ENCODE results near the gene SUSD2. TPM values are rescaled to one million over a fixed set of nuclear protein-coding genes. Genes with fewer than 3 reads are reported as not detected.

The SUSD2 gene
- total RNA-seq, 2 experiments from 2014 or later = 1.0 to 1.1 TPM

DNA sequence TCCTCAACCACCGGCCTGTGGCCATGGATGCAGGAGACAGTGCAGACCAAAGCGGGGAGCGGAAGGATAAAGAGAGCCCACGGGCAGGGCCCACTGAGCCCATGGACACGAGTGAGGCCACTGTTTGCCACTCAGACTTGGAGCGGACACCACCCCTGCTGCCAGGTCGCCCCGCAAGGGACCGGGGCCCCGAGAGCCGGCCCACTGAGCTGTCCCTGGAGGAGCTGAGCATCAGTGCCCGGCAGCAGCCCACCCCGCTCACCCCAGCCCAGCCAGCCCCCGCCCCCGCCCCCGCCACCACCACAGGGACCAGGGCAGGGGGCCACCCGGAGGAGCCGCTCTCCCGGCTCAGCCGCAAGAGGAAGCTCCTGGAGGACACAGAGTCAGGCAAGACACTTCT, 14.5 kb upstream of the SUSD2 start:
- Mint-ChIP-seq H3K4me1 (peaks cover 8% of the 10 kb centered on the region), H3K27me3 (no peaks in the 10 kb centered on the region), H3K36me3 (ENCODE audit: low read depth) (peaks cover 14% of the 10 kb centered on the region), H3K27ac (no peak overlapping the region), H3K9me3 (no peaks in the 10 kb centered on the region), H3K4me3 (no peak overlapping the region)
- no peak for DNase-seq
- ChIA-PET CTCF (interaction anchor here (3.1 to 4.1 kb wide), 2 partner anchors 8 to 10 kb away, joined by 15 to 20 read pairs; no protein-coding TSS in a partner anchor), POLR2A (no interaction called here)

DNA sequence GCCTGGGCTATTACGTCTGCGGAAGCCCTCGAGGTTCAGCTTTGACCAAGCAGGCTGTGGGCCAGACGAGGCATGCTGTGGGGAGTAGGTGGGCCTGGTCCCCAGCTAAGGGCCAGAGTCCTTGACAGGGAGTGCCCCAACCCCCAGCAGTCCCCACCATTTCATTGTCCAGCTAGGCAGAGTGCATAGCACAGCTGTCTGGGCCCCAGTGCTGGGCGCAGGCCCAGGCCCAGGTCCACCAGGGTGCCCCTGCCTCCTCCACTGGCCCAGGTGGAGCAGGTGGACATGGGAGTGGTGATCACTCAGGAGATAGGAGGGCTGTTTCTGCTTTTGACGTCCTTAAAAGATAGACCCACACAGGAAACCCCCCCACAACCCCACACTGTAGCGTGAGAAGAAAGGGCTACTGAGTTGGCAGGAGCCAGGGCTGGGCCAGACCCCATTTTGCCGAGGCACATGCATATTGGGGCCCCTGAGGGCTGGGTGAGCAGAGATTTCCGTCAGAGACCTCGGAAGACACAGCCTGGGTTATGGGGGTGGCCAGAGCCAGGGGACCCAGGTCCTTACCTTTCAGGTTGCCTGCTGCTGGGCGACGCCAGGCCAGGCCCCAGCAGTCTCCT, 11.7 kb upstream of the SUSD2 start:
- peak overlapping the region; percentile 11 for H3K27ac Mint-ChIP-seq

DNA sequence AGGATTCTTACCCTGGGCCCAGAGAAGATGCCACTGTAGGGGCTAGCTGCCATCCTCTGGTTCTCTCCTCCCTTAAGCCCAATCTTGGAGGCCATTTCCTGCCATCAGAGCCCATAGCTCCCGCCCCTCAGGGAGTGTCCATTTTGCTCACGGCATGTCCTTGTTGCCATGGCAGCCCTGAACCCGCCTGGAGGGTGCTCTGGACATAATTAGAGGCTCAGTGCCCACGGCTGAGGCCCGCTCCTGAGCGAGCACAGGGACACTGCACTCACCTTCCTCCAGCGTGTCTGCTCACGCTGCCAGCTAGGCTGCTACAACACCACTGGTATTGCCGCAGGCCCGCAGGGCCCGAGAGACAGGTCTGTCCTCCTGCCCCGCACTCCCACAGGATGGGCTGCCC, 11.1 kb upstream of the SUSD2 start:
- peaks cover 18% of the 10 kb centered on the region for H3K36me3 Mint-ChIP-seq (ENCODE audit: low read depth)
- H3K27me3 Mint-ChIP-seq = no peaks in the 10 kb centered on the region
- H3K9me3 Mint-ChIP-seq = no peaks in the 10 kb centered on the region
- H3K4me3 Mint-ChIP-seq = no peak overlapping the region
- DNase-seq = no peak
- CTCF ChIA-PET = interaction anchor here (1.0 kb wide), 1 partner anchor 11 kb away, joined by 4 read pairs; no protein-coding TSS in a partner anchor
- POLR2A ChIA-PET = no interaction called here
- H3K4me1 Mint-ChIP-seq = no peaks in the 10 kb centered on the region
- H3K27ac Mint-ChIP-seq = no peak overlapping the region

More for the DNA sequence above, 11.7 kb upstream of the SUSD2 start:
- H3K9me3 Mint-ChIP-seq = no peaks in the 10 kb centered on the region
- CTCF ChIA-PET = interaction anchor here (3.1 kb wide), 1 partner anchor 13 kb away, joined by 15 read pairs; no protein-coding TSS in a partner anchor
- no peaks in the 10 kb centered on the region for H3K4me1 Mint-ChIP-seq
- DNase-seq = no peak
- H3K4me3 Mint-ChIP-seq = no peak overlapping the region
- H3K36me3 Mint-ChIP-seq (ENCODE audit: low read depth) = peaks cover 17% of the 10 kb centered on the region
- no peaks in the 10 kb centered on the region for H3K27me3 Mint-ChIP-seq
- POLR2A ChIA-PET = no interaction called here

DNA sequence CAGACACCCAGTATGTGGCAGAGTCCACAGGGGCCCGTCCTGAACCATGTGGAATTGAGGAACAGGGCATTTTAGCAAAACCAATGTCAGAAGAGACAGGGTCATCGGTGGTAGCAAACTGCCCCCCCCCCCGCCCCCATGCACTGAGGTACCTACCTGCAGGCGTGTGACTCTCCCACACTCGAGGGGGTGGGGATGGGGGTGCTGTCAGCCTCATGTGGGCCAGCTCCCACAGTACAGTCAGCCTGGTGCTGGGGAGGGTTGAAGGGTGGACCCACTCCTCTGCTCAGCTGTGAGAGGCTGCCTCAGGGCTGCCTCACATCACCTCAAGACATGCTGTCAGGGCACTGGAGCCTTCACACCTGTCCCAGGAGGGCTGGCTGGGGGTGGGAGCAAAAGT, 10.7 kb upstream of the SUSD2 start:
- Mint-ChIP-seq H3K9me3 (no peaks in the 10 kb centered on the region), H3K27ac (no peak overlapping the region), H3K4me1 (no peaks in the 10 kb centered on the region), H3K27me3 (no peaks in the 10 kb centered on the region), H3K4me3 (no peak overlapping the region), H3K36me3 (ENCODE audit: low read depth) (peaks cover 19% of the 10 kb centered on the region)
- CTCF ChIA-PET = interaction anchor here (1.0 kb wide), 1 partner anchor 12 kb away, joined by 4 read pairs; no protein-coding TSS in a partner anchor
- POLR2A ChIA-PET = no interaction called here
- DNase-seq = no peak

DNA sequence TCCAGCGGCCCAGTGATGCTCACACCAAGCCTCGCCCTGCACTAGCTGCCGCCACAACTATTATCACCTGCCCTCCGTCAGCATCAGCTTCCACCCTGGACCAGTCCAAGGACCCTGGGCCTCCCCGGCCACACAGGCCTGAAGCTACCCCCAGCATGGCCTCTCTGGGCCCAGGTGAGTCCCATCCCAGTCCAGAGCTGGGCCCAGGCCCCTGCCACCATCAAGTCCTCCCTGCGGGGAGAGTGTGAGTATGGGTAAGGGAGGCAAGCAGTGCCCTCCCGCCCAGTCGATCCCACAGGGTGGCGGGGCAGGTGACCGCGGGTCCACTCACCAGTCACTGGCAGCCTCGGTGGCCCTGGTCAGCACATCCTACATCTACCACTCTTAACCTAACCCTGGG, 9.5 kb upstream of the SUSD2 start:
- ChIA-PET POLR2A (no interaction called here), CTCF (interaction anchor here (0.8 to 1.4 kb wide), 2 partner anchors 14 to 15 kb away, joined by 3 to 5 read pairs; no protein-coding TSS in a partner anchor)
- H3K27me3 Mint-ChIP-seq = no peaks in the 10 kb centered on the region
- no peak overlapping the region for H3K27ac Mint-ChIP-seq
- H3K4me1 Mint-ChIP-seq = no peaks in the 10 kb centered on the region
- no peaks in the 10 kb centered on the region for H3K9me3 Mint-ChIP-seq
- no peak overlapping the region for H3K4me3 Mint-ChIP-seq
- DNase-seq = no peak
- peaks cover 19% of the 10 kb centered on the region for H3K36me3 Mint-ChIP-seq (ENCODE audit: low read depth)

DNA sequence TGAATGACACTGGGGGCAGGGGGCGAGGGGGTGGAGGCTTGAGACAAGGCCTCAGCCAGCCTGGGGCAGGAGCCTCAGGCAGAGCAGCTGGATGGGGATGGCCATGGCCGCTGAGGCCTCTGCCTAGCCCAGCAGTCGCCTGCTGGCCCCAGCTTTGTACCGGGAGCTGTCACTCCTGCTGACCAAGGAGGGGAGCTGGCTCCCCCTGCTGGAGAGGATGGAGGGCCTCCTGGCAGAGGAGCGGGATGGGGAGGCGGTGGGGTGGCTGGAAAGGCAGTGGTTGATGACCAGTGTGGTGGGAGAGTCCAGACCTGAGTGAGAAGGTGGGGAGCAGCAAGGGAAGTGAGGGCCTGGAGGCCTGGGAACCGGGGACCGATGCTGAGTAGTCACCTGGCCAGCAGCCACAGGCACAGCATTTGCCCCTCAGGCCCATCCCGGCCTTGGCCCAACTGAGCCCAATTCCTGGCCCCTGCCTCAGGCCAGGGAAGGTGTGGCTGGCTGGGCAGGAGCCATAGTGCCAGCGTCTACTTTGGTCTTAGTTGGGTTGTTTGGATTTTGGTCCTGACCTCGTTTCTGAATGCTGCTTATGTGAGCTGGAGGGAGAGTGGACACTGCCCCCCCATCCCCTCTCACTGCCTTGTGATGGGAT, 6.0 kb upstream of the SUSD2 start:
- ChIA-PET CTCF (interaction anchor here (0.6 to 2.5 kb wide), 9 partner anchors 9 to 299 kb away, joined by 3 to 20 read pairs (median 4); no protein-coding TSS in a partner anchor), POLR2A (no interaction called here)
- DNase-seq = peak; percentile 65
- no peak overlapping the region for H3K4me3 Mint-ChIP-seq
- H3K9me3 Mint-ChIP-seq = no peaks in the 10 kb centered on the region
- H3K36me3 Mint-ChIP-seq (ENCODE audit: low read depth) = peaks cover 15% of the 10 kb centered on the region
- H3K4me1 Mint-ChIP-seq = peaks cover 3% of the 10 kb centered on the region
- H3K27me3 Mint-ChIP-seq = no peaks in the 10 kb centered on the region
- peak overlapping the region; percentile 43 for H3K27ac Mint-ChIP-seq

DNA sequence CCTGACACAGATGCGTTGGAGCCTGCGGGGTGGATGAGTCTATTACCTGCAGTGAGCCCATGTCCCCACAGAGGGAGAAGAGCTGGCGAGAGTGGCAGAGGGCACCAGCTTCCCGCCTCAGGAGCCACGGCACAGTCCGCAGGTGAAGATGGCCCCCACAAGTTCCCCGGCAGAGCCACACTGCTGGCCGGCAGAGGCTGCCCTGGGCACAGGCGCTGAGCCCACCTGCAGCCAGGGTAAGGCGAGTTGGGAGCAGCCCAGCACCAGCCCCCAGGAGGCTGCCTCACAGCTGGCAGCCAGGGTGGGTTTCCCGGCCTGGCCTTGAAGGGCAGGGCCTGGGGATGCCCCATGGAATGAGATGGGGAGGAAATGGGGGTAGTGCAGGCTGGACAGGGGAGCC, 5.2 kb upstream of the SUSD2 start:
- Mint-ChIP-seq H3K27me3 (no peaks in the 10 kb centered on the region), H3K4me1 (peaks cover 3% of the 10 kb centered on the region), H3K27ac (no peak overlapping the region), H3K36me3 (ENCODE audit: low read depth) (peaks cover 15% of the 10 kb centered on the region), H3K4me3 (no peak overlapping the region), H3K9me3 (no peaks in the 10 kb centered on the region)
- POLR2A ChIA-PET = no interaction called here
- CTCF ChIA-PET = interaction anchor here (0.5 to 2.5 kb wide), 4 partner anchors 11 to 248 kb away, joined by 3 to 20 read pairs (median 4); no protein-coding TSS in a partner anchor
- DNase-seq = no peak

DNA sequence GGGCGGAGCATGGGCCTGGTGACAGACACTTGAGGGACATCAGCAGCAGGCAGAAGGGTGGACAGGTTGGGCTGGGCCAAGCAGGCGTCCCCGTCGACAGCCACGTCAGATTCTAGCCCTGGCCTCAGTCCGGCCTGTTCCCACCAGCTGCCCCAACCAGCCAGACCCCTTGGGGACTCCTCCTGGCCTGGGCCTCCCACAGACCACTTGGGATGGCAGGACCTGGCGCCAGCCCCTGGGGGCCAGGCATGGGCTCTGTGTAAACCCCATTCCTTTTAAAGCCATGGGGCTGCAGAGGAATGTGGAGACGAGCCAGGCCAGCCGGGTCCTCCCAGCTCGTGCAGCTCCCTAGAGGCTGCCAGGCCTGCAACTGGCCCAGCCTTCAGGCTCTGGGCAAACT, 4.7 kb upstream of the SUSD2 start:
- ChIA-PET CTCF (interaction anchor here (1.2 to 2.8 kb wide), 3 partner anchors 19 to 221 kb away, joined by 3 to 8 read pairs (median 4); no protein-coding TSS in a partner anchor), POLR2A (no interaction called here)
- Mint-ChIP-seq H3K36me3 (ENCODE audit: low read depth) (peaks cover 13% of the 10 kb centered on the region), H3K4me1 (peaks cover 3% of the 10 kb centered on the region), H3K27ac (no peak overlapping the region), H3K4me3 (no peak overlapping the region), H3K27me3 (no peaks in the 10 kb centered on the region), H3K9me3 (no peaks in the 10 kb centered on the region)
- DNase-seq = no peak

DNA sequence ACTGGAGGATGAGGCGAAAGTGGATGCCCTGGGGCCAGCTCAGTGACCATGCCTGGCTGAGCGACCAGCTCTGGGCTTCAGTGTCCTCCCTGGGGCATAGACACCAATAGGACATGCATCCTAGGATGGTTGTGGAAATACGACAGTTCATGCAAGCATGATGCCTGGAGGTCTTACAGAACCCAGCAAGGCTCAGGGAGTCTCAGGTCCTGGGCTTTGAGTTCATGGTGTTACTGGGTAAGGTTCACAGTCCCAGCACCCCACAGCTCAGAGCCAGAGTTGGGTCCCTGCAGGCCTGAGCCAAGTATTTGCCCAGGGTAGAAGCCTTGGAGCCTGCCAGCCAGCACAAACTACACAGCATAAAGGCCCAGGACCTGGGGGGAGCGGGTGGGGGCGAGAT, 4.2 kb upstream of the SUSD2 start:
- peaks cover 3% of the 10 kb centered on the region for H3K4me1 Mint-ChIP-seq
- H3K9me3 Mint-ChIP-seq = no peaks in the 10 kb centered on the region
- H3K27ac Mint-ChIP-seq = no peak overlapping the region
- no peak overlapping the region for H3K4me3 Mint-ChIP-seq
- DNase-seq = no peak
- peaks cover 11% of the 10 kb centered on the region for H3K36me3 Mint-ChIP-seq (ENCODE audit: low read depth)
- no peaks in the 10 kb centered on the region for H3K27me3 Mint-ChIP-seq
- ChIA-PET CTCF (interaction anchor here (1.2 to 2.8 kb wide), 3 partner anchors 20 to 221 kb away, joined by 3 to 8 read pairs (median 4); no protein-coding TSS in a partner anchor), POLR2A (no interaction called here)

DNA sequence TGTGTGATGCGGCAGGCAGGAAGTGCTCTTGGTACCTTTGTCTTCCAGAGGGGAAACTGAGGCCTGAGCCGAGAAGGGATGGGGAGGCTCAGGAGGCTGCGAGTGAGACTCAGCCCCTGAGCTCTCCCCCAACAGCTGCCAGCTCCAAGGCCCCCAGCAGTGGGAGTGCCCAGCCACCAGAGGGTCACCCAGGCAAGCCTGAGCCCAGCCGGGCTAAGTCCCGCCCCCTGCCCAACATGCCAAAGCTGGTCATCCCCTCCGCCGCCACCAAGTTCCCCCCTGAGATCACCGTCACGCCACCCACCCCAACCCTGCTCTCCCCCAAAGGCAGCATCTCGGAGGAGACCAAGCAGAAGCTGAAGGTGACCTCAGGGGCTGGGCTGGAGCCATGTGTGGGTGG, 3.8 kb upstream of the SUSD2 start:
- no peak for DNase-seq
- H3K36me3 Mint-ChIP-seq (ENCODE audit: low read depth) = peaks cover 11% of the 10 kb centered on the region
- no peak overlapping the region for H3K4me3 Mint-ChIP-seq
- no peaks in the 10 kb centered on the region for H3K27me3 Mint-ChIP-seq
- CTCF ChIA-PET = interaction anchor here (1.2 to 2.8 kb wide), 3 partner anchors 20 to 221 kb away, joined by 3 to 8 read pairs (median 4); no protein-coding TSS in a partner anchor
- peaks cover 3% of the 10 kb centered on the region for H3K4me1 Mint-ChIP-seq
- H3K27ac Mint-ChIP-seq = no peak overlapping the region
- H3K9me3 Mint-ChIP-seq = no peaks in the 10 kb centered on the region
- POLR2A ChIA-PET = no interaction called here

DNA sequence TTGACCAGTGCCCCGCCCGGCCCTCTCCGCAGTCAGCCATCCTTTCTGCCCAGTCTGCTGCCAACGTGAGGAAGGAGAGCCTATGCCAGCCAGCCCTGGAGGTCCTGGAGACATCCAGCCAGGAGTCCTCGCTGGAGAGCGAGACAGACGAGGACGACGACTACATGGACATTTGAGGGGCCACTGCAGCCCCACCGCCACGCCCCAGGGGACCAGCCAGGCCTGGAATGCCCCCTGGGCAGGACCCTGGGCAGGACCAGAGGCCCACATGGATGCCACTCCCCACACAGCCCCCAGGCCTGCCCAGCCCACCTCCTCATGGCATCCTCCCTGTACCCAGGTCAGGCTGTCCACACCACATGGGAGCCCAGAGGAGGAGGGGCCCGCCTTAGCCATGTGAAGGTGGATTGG, 3.3 kb upstream of the SUSD2 start:
- no peak for DNase-seq
- no peaks in the 10 kb centered on the region for H3K9me3 Mint-ChIP-seq

DNA sequence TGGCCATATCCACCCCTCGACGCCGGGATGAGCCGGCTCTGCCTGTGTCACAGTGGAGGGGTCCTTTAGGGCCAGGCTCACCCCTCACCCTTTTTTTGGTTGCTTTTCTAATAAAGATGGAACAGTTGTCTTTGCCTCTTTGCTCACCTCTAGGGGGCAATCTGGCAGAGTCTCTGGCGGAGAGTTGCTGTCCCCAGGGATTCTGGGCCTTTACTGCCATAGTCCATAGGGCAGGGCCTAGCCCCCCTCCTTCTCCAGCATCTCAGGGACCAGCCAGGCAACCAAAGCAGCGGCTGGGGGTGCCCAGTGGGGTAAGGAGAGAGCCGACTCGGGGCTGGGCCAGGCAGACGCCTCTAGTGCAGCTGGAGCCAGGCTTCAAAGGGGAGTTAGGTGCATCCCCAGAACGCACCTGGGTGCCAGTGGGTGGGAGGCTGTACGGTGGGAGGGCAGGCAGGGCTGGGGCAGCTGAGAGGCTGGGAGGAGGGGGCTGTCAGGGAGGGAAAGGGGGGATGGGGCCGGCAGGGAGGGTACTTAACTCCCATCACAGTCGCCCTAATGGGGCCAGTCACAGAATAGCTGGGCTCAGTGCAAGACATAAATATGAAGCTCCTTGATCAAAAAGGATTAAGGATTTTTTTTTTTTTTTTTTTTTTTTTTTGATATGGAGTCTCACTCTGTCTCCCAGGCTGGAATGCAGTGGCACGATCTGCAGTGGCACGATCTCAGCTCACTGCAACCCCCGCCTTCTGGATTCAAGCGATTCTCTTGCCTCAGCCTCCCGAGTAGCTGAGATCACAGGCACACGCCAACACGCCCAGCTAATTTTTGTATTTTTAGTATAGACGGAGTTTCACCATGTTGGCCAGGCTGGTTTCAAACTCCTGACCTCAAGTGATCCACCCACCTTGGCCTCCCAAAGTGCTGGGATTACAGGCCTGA, 2.5 kb upstream of the SUSD2 start:
- peak overlapping the region; percentile 25 for H3K27ac Mint-ChIP-seq
- ChIA-PET CTCF (interaction anchor here (0.6 to 2.8 kb wide), 5 partner anchors 11 to 52 kb away, joined by 3 to 8 read pairs (median 3); no protein-coding TSS in a partner anchor), POLR2A (no interaction called here)
- DNase-seq = no peak
- H3K4me1 Mint-ChIP-seq = peaks cover 3% of the 10 kb centered on the region
- H3K4me3 Mint-ChIP-seq = no peak overlapping the region
- no peaks in the 10 kb centered on the region for H3K27me3 Mint-ChIP-seq
- H3K36me3 Mint-ChIP-seq (ENCODE audit: low read depth) = peaks cover 5% of the 10 kb centered on the region
- H3K9me3 Mint-ChIP-seq = no peaks in the 10 kb centered on the region

More for the DNA sequence above, 3.3 kb upstream of the SUSD2 start:
- CTCF ChIA-PET = interaction anchor here (1.4 to 2.8 kb wide), 2 partner anchors 12 to 21 kb away, joined by 6 to 8 read pairs; no protein-coding TSS in a partner anchor
- H3K27me3 Mint-ChIP-seq = no peaks in the 10 kb centered on the region
- H3K36me3 Mint-ChIP-seq (ENCODE audit: low read depth) = peaks cover 11% of the 10 kb centered on the region
- no peak overlapping the region for H3K27ac Mint-ChIP-seq
- POLR2A ChIA-PET = no interaction called here
- peaks cover 3% of the 10 kb centered on the region for H3K4me1 Mint-ChIP-seq
- H3K4me3 Mint-ChIP-seq = no peak overlapping the region
